SU-DHL-6 (cell line): ENCODE measurements around the gene PBX1.

Experiments used
- H2AFZ ChIP-seq: fragments of 200-600 bp; sonication (generic); 2 replicates; pipeline ENCODE4 v1.6.1; 2014; ENCODE audit warnings: low read depth, mild to moderate bottlenecking, moderate library complexity, mixed read lengths, antibody characterized with exemption, low read length; ENCODE audit not compliant: severe bottlenecking
- H3F3A ChIP-seq: fragments of 200-600 bp; shearing (Covaris generic); 2 replicates; pipeline ENCODE4 v1.6.0; 2016; ENCODE audit warnings: antibody characterized with exemption, mild to moderate bottlenecking; ENCODE audit not compliant: insufficient read depth
- H3K27ac ChIP-seq: fragments of 200-600 bp; sonication (generic); 2 replicates; pipeline ENCODE4 v1.5.1; 2016; ENCODE audit warnings: low read depth, mild to moderate bottlenecking, low read length, moderate library complexity, mixed read lengths
- H3K27me3 ChIP-seq: fragments of 200-600 bp; sonication (generic), shearing (Covaris generic); 2 replicates; pipeline ENCODE4 v1.6.0; 2014; ENCODE audit warnings: mild to moderate bottlenecking, low read length
- H3K36me3 ChIP-seq: fragments of 200-600 bp; sonication (generic); 2 replicates; pipeline ENCODE4 v1.6.1; 2014; ENCODE audit warnings: mild to moderate bottlenecking, low read length, mixed read lengths
- H3K4me2 ChIP-seq: fragments of 300-600, 200-600 bp; shearing (Covaris generic), sonication (generic); 2 replicates; pipeline ENCODE4 v1.6.0; 2014; ENCODE audit warnings: low read length, low read depth, mild to moderate bottlenecking; ENCODE audit not compliant: poor library complexity, severe bottlenecking
- H3K4me3 ChIP-seq: fragments of 200-600 bp; sonication (generic); 2 replicates; pipeline ENCODE4 v1.5.1; 2014; ENCODE audit warnings: antibody characterized with exemption, low read length, mild to moderate bottlenecking, mixed read lengths; ENCODE audit not compliant: insufficient read depth, poor library complexity, severe bottlenecking
- H3K79me2 ChIP-seq: fragments of 200-600 bp; sonication (generic); 2 replicates; pipeline ENCODE4 v1.6.1; 2014; ENCODE audit warnings: mild to moderate bottlenecking, low read length, moderate library complexity; ENCODE audit not compliant: insufficient read depth
- H3K9ac ChIP-seq: fragments of 200-600 bp; sonication (generic); 2 replicates; pipeline ENCODE4 v1.7.0; 2014; ENCODE audit warnings: mild to moderate bottlenecking, low read length
- H3K9me2 ChIP-seq: fragments of 200-600 bp; sonication (generic); replicated peaks from 2 replicates; pipeline ENCODE4 v1.6.1; 2014; ENCODE audit warnings: low read length; ENCODE audit not compliant: insufficient read depth
- H3K9me3 ChIP-seq: fragments of 200-600 bp; sonication (generic); 2 replicates; pipeline ENCODE4 v1.6.1; 2014; ENCODE audit warnings: low read length, mixed read lengths; ENCODE audit not compliant: insufficient read depth
- H4K20me1 ChIP-seq: fragments of 200-600 bp; sonication (generic); 2 replicates; pipeline ENCODE4 v1.6.1; 2014; ENCODE audit warnings: low read depth, mild to moderate bottlenecking, antibody characterized with exemption, low read length, moderate library complexity, mixed read lengths
- CTCF ChIP-seq: fragments of 200-600 bp; sonication (generic); IDR thresholded peaks from one replicate; pipeline ENCODE4 v1.5.1; 2017; ENCODE audit warnings: antibody characterized with exemption, mild to moderate bottlenecking, low read length, moderate library complexity; ENCODE audit not compliant: insufficient read depth, poor library complexity, severe bottlenecking
- EZH2phosphoT487 ChIP-seq: fragments of 200-600 bp; sonication (generic), shearing (Covaris generic); conservative IDR thresholded peaks from 2 replicates; pipeline ENCODE4 v1.6.1; 2018; ENCODE audit warnings: mild to moderate bottlenecking, antibody characterized with exemption, low read length, moderate library complexity, mixed read lengths

PBX1 gene

DNA sequence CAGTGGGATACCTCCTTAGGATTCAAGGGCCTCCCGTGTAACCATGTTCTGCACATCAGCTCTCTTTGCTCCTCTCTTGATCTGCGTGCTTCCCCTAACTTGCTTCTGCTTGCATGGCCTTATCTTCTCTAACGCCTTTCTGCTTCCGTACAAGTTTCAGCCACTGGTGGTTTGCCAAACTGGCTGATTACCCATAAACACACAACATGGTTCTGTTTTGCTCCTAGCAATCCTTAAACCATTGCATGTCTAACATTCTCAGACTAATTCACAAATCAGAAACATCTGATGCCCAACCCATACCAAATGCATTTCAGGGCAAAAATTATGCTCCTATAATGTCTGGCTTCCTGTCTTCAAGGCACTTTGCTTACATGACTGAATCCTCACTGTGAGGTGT lies 166.4 kb downstream of the PBX1 start:
- H3K36me3 ChIP-seq, result no peaks in the 10 kb centered on the region
- H3F3A ChIP-seq, result no peaks in the 10 kb centered on the region
- H3K9me2 ChIP-seq, result no peaks in the 10 kb centered on the region
- TF ChIP-seq CTCF (no peak), EZH2phosphoT487 (no peak)
- no peak overlapping the region for H2AFZ ChIP-seq
- no peak overlapping the region for H3K4me3 ChIP-seq
- H3K79me2 ChIP-seq, result no peaks in the 10 kb centered on the region
- no peaks in the 10 kb centered on the region for H4K20me1 ChIP-seq
- no peaks in the 10 kb centered on the region for H3K27me3 ChIP-seq
- no peaks in the 10 kb centered on the region for H3K9me3 ChIP-seq
- no peak overlapping the region for H3K9ac ChIP-seq
- H3K4me2 ChIP-seq, result no peak overlapping the region
- no peak overlapping the region for H3K27ac ChIP-seq

- no peaks in the 10 kb centered on the region for H3K9me2 ChIP-seq
- no peaks in the 10 kb centered on the region for H4K20me1 ChIP-seq
- no peaks in the 10 kb centered on the region for H3K27me3 ChIP-seq
- H3K27ac ChIP-seq, result no peak overlapping the region
- no peak overlapping the region for H2AFZ ChIP-seq
- H3K4me3 ChIP-seq, result no peak overlapping the region
- no peak overlapping the region for H3K9ac ChIP-seq
- no peaks in the 10 kb centered on the region for H3F3A ChIP-seq
- H3K79me2 ChIP-seq, result no peaks in the 10 kb centered on the region
- H3K36me3 ChIP-seq, result no peaks in the 10 kb centered on the region
- no peak overlapping the region for H3K4me2 ChIP-seq
- TF ChIP-seq CTCF (no peak), EZH2phosphoT487 (no peak)
- H3K9me3 ChIP-seq, result no peaks in the 10 kb centered on the region
These were observed 167.3 kb downstream of the PBX1 start for GRCh38 chr1:164726235-164726634.

- Histone ChIP-seq H3K4me3 (no peak overlapping the region), H3K36me3 (no peaks in the 10 kb centered on the region), H3K79me2 (no peaks in the 10 kb centered on the region), H3K4me2 (no peak overlapping the region), H3K9me2 (no peaks in the 10 kb centered on the region), H2AFZ (no peak overlapping the region), H3K9ac (no peak overlapping the region), H3K27me3 (no peaks in the 10 kb centered on the region), H3K9me3 (no peaks in the 10 kb centered on the region), H3K27ac (no peak overlapping the region), H4K20me1 (no peaks in the 10 kb centered on the region), H3F3A (no peaks in the 10 kb centered on the region)
- TF ChIP-seq EZH2phosphoT487 (no peak), CTCF (no peak)
These were observed 169.7 kb downstream of the PBX1 start for GRCh38 chr1:164728719-164729118.
